GM23338 (cell line): ENCODE measurements around the gene SGK1. TPM values are rescaled to one million over a fixed set of nuclear protein-coding genes. Genes with fewer than 3 reads are reported as not detected.
A peak's percentile ranks its signal among the peaks of the same experiment; 100 is the strongest.

ENCODE experiments used
- ATAC-seq: fragments of 200-7000 bp; cut with Tn5 transposase; 3 replicates; pipeline ENCODE4 v1.9.1; 2020
- DNase-seq: peaks from one replicate; pipeline ENCODE4 v3.0.0-alpha.2; 2015; ENCODE audit warnings: low spot score
- H2AFZ ChIP-seq: fragments of 200-600 bp; sonication (generic); 2 replicates; pipeline ENCODE4 v1.8.0; 2016; ENCODE audit warnings: antibody characterized with exemption, mild to moderate bottlenecking, moderate library complexity
- H3F3A ChIP-seq: fragments of 200-600 bp; sonication (generic); replicated peaks from 2 replicates; pipeline ENCODE4 v1.8.0; 2017; ENCODE audit warnings: antibody characterized with exemption, mixed run types, low read depth
- H3K27ac ChIP-seq: fragments of 200-600 bp; sonication (generic); 2 replicates; pipeline ENCODE4 v1.6.1; 2016; ENCODE audit warnings: low read depth
- H3K27me3 ChIP-seq: fragments of 200-600 bp; sonication (generic); 2 replicates; pipeline ENCODE4 v1.8.0; 2016; ENCODE audit warnings: mild to moderate bottlenecking, mixed run types, moderate library complexity; ENCODE audit not compliant: insufficient read depth
- H3K36me3 ChIP-seq: fragments of 200-600 bp; sonication (generic); 2 replicates; pipeline ENCODE4 v1.8.0; 2016; ENCODE audit warnings: mild to moderate bottlenecking; ENCODE audit not compliant: insufficient read depth
- H3K4me1 ChIP-seq: fragments of 200-600 bp; sonication (generic); 2 replicates; pipeline ENCODE4 v1.8.0; 2016; ENCODE audit warnings: mild to moderate bottlenecking, moderate library complexity; ENCODE audit not compliant: insufficient read depth
- H3K4me2 ChIP-seq: fragments of 200-600 bp; sonication (generic); 2 replicates; pipeline ENCODE4 v1.7.1; 2017; ENCODE audit warnings: mixed run types
- H3K4me3 ChIP-seq: fragments of 200-600 bp; sonication (generic); 2 replicates; pipeline ENCODE4 v1.6.1; 2016; ENCODE audit warnings: mixed run types
- H3K79me2 ChIP-seq: fragments of 200-600 bp; sonication (generic); replicated peaks from 2 replicates; pipeline ENCODE4 v1.8.0; 2017; ENCODE audit warnings: mild to moderate bottlenecking; ENCODE audit not compliant: insufficient read depth
- H3K9me2 ChIP-seq: fragments of 200-600 bp; sonication (generic); 2 replicates; pipeline ENCODE4 v1.8.0; 2017; ENCODE audit not compliant: insufficient read depth
- H4K20me1 ChIP-seq: fragments of 200-600 bp; sonication (generic); replicated peaks from 2 replicates; pipeline ENCODE4 v1.8.0; 2017; ENCODE audit warnings: mild to moderate bottlenecking; ENCODE audit not compliant: insufficient read depth
- H3K27ac Mint-ChIP-seq: 2 replicates; pipeline ENCODE4 v1.8.0; 2020; ENCODE audit warnings: inconsistent platforms, mild to moderate bottlenecking, moderate library complexity, mixed read lengths
- H3K27me3 Mint-ChIP-seq: 3 replicates; pipeline ENCODE4 v1.8.0; 2022; ENCODE audit warnings: low read depth, mild to moderate bottlenecking, moderate library complexity, mixed read lengths, inconsistent platforms; ENCODE audit not compliant: insufficient read depth, poor library complexity
- H3K36me3 Mint-ChIP-seq: 3 replicates; pipeline ENCODE4 v1.8.0; 2021; ENCODE audit warnings: low read depth, mild to moderate bottlenecking, inconsistent platforms, moderate library complexity, mixed read lengths
- H3K4me1 Mint-ChIP-seq: 3 replicates; pipeline ENCODE4 v1.8.0; 2020; ENCODE audit warnings: mild to moderate bottlenecking, inconsistent platforms, mixed read lengths
- H3K4me3 Mint-ChIP-seq: 3 replicates; pipeline ENCODE4 v1.8.0; 2021; ENCODE audit warnings: moderate library complexity, mild to moderate bottlenecking, inconsistent platforms, mixed read lengths
- H3K9me3 Mint-ChIP-seq: 3 replicates; pipeline ENCODE4 v1.8.0; 2020; ENCODE audit warnings: moderate library complexity, mild to moderate bottlenecking, inconsistent platforms, mixed read lengths
- CREB1 ChIP-seq: fragments of 250-450 bp; sonication (Bioruptor Pico); IDR thresholded peaks from 2 replicates; pipeline ENCODE4 v1.5.0; 2020; ENCODE audit warnings: low read depth, mild to moderate bottlenecking, moderate library complexity
- EZH2 ChIP-seq: fragments of 200-600 bp; sonication (generic); IDR thresholded peaks from one replicate; pipeline ENCODE4 v1.8.0; 2017; ENCODE audit warnings: antibody characterized with exemption, mild to moderate bottlenecking, low read depth; ENCODE audit not compliant: unreplicated experiment
- EZH2phosphoT487 ChIP-seq: fragments of 200-600 bp; sonication (generic); IDR thresholded peaks from one replicate; pipeline ENCODE4 v1.8.1; 2018; ENCODE audit warnings: antibody characterized with exemption; ENCODE audit not compliant: unreplicated experiment
- JUNB ChIP-seq: IDR thresholded peaks from one replicate; pipeline ENCODE4 v1.6.1; 2016; ENCODE audit warnings: antibody characterized with exemption; ENCODE audit not compliant: unreplicated experiment
- NANOG ChIP-seq: IDR thresholded peaks from 2 replicates; pipeline ENCODE4 v1.6.1; 2016; ENCODE audit warnings: antibody characterized with exemption, borderline replicate concordance
- POLR2AphosphoS5 ChIP-seq: IDR thresholded peaks from 2 replicates; pipeline ENCODE4 v1.6.1; 2016; ENCODE audit warnings: antibody characterized with exemption, low read depth
- STAT1 ChIP-seq: IDR thresholded peaks from one replicate; pipeline ENCODE4 v1.6.1; 2016; ENCODE audit warnings: antibody characterized with exemption; ENCODE audit not compliant: unreplicated experiment
- ZNF114 ChIP-seq: fragments of 250-450 bp; sonication (Bioruptor Pico); IDR thresholded peaks from 2 replicates; pipeline ENCODE4 v1.5.0; 2020; ENCODE audit warnings: mild to moderate bottlenecking, moderate library complexity
- ZNF331 ChIP-seq: fragments of 250-450 bp; sonication (Bioruptor Pico); IDR thresholded peaks from 2 replicates; pipeline ENCODE4 v1.5.0; 2020; ENCODE audit warnings: low read depth, mild to moderate bottlenecking, moderate library complexity
- polyA plus RNA-seq: library from polyadenylated mRNA; unstranded; fragments of >200 nt; fragmentation: Nextera tagmentation; extraction: Ambion mirVana; gene quantifications from 2 replicates; pipeline ENCODE4 v1.2.1, GENCODE V29; 2016
- total RNA-seq: library from RNA; depleted of rRNA; stranded (reverse); fragments of >200 nt; shearing (Covaris generic); gene quantifications from 2 replicates; pipeline ENCODE4 v1.2.3, GENCODE V29; 2014
- TF ChIP-seq, protein P1 (sequence below), 2 experiments: fragments of 200-600 bp in 1 of 2; sonication (generic) in 1 of 2; conservative IDR thresholded peaks; 2 replicates each; pipeline versions ENCODE4 v1.5.1 to v1.6.1; 2016 to 2017; ENCODE audit warnings: antibody characterized with exemption in 2 of 2, low read depth in 2 of 2, mild to moderate bottlenecking in 2 of 2, moderate library complexity in 1 of 2
- TF ChIP-seq, protein P2 (sequence below): fragments of 250-450 bp; sonication (Bioruptor Pico); IDR thresholded peaks from 2 replicates; pipeline ENCODE4 v1.5.0; 2020; ENCODE audit warnings: mild to moderate bottlenecking, moderate library complexity

The SGK1 gene
- total and polyA plus RNA-seq, 2 experiments from 2014 or later, result 16.3 to 37.2 TPM

DNA sequence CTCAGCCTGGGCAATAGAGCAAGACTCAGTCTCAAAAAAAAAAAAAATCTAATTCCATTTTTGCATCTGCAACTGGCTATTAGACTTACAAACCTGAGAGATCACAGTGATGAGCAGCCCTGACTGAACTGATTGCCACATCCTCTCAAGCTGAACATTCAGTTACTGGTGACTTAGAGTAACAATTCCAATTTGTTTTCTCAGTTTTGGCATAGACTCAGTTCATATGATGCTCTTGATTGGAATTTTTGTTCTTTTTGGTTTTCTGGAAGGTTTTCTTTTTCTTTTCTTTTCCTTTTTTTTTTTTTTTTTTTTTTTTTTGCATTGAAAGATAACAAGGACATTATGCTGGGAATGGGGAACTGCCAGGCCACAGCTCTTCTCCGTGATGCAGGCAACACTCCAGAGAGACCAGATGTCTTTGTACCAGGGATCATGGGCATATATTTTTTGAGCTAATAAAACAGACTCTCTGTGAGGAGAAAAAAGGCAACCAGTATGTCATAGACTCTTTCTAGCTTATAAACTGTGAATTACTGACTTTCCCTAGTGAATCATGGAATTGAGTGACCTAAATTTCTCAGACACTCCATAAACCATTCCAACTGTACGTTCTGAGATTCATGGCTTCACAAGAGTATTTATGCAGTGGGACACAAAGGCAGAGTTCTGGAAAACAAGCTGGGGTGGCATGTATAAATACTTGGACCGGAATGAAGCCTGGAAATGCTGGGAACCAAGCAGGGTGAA is 179.5 kb downstream of the SGK1 start:
- DNase-seq (no peak), ATAC-seq (no peak)
- Histone ChIP-seq H3K4me3 (no peak overlapping the region), H3K79me2 (no peaks in the 10 kb centered on the region), H2AFZ (no peak overlapping the region), H3K27me3 (no peaks in the 10 kb centered on the region), H3K27ac (no peak overlapping the region), H3K36me3 (no peaks in the 10 kb centered on the region), H3K4me2 (no peak overlapping the region), H3F3A (no peaks in the 10 kb centered on the region), H3K9me2 (no peaks in the 10 kb centered on the region), H3K4me1 (no peaks in the 10 kb centered on the region), H4K20me1 (no peaks in the 10 kb centered on the region)
- Mint-ChIP-seq H3K27me3 (no peaks in the 10 kb centered on the region), H3K4me3 (no peak overlapping the region), H3K4me1 (no peaks in the 10 kb centered on the region), H3K36me3 (no peaks in the 10 kb centered on the region), H3K27ac (no peak overlapping the region), H3K9me3 (no peaks in the 10 kb centered on the region; the same call in 2 of the 3 replicates)
- no peak for TF ChIP-seq JUNB

GRCh38 chr6:134134654-134135053 is 183.3 kb downstream of the SGK1 start:
- Histone ChIP-seq H3K4me1 (no peaks in the 10 kb centered on the region), H3K79me2 (no peaks in the 10 kb centered on the region), H2AFZ (peak overlapping the region; percentile 49; the same call in 1 of the 2 replicates), H3K4me2 (no peak overlapping the region), H3F3A (no peaks in the 10 kb centered on the region), H3K36me3 (no peaks in the 10 kb centered on the region), H3K9me2 (no peaks in the 10 kb centered on the region), H3K27ac (no peak overlapping the region), H4K20me1 (no peaks in the 10 kb centered on the region), H3K4me3 (no peak overlapping the region), H3K27me3 (no peaks in the 10 kb centered on the region)
- no peaks in the 10 kb centered on the region for H3K27me3 Mint-ChIP-seq
- no peaks in the 10 kb centered on the region for H3K4me1 Mint-ChIP-seq
- H3K36me3 Mint-ChIP-seq, result peaks cover 3% of the 10 kb centered on the region; the same call in 1 of the 3 replicates
- H3K9me3 Mint-ChIP-seq, result peaks cover 3% of the 10 kb centered on the region; the same call in 2 of the 3 replicates
- H3K4me3 Mint-ChIP-seq, result no peak overlapping the region
- H3K27ac Mint-ChIP-seq, result no peak overlapping the region
- DNase-seq (no peak), ATAC-seq (no peak)
- TF ChIP-seq CREB1 (CRISPR knock-in tag), result no peak
- TF ChIP-seq, protein P1, sequence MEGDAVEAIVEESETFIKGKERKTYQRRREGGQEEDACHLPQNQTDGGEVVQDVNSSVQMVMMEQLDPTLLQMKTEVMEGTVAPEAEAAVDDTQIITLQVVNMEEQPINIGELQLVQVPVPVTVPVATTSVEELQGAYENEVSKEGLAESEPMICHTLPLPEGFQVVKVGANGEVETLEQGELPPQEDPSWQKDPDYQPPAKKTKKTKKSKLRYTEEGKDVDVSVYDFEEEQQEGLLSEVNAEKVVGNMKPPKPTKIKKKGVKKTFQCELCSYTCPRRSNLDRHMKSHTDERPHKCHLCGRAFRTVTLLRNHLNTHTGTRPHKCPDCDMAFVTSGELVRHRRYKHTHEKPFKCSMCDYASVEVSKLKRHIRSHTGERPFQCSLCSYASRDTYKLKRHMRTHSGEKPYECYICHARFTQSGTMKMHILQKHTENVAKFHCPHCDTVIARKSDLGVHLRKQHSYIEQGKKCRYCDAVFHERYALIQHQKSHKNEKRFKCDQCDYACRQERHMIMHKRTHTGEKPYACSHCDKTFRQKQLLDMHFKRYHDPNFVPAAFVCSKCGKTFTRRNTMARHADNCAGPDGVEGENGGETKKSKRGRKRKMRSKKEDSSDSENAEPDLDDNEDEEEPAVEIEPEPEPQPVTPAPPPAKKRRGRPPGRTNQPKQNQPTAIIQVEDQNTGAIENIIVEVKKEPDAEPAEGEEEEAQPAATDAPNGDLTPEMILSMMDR (conservative IDR thresholded peaks at IDR 0.05; ENCODE audit: low read depth in 2 of 2), result no peak
- TF ChIP-seq, protein P2, sequence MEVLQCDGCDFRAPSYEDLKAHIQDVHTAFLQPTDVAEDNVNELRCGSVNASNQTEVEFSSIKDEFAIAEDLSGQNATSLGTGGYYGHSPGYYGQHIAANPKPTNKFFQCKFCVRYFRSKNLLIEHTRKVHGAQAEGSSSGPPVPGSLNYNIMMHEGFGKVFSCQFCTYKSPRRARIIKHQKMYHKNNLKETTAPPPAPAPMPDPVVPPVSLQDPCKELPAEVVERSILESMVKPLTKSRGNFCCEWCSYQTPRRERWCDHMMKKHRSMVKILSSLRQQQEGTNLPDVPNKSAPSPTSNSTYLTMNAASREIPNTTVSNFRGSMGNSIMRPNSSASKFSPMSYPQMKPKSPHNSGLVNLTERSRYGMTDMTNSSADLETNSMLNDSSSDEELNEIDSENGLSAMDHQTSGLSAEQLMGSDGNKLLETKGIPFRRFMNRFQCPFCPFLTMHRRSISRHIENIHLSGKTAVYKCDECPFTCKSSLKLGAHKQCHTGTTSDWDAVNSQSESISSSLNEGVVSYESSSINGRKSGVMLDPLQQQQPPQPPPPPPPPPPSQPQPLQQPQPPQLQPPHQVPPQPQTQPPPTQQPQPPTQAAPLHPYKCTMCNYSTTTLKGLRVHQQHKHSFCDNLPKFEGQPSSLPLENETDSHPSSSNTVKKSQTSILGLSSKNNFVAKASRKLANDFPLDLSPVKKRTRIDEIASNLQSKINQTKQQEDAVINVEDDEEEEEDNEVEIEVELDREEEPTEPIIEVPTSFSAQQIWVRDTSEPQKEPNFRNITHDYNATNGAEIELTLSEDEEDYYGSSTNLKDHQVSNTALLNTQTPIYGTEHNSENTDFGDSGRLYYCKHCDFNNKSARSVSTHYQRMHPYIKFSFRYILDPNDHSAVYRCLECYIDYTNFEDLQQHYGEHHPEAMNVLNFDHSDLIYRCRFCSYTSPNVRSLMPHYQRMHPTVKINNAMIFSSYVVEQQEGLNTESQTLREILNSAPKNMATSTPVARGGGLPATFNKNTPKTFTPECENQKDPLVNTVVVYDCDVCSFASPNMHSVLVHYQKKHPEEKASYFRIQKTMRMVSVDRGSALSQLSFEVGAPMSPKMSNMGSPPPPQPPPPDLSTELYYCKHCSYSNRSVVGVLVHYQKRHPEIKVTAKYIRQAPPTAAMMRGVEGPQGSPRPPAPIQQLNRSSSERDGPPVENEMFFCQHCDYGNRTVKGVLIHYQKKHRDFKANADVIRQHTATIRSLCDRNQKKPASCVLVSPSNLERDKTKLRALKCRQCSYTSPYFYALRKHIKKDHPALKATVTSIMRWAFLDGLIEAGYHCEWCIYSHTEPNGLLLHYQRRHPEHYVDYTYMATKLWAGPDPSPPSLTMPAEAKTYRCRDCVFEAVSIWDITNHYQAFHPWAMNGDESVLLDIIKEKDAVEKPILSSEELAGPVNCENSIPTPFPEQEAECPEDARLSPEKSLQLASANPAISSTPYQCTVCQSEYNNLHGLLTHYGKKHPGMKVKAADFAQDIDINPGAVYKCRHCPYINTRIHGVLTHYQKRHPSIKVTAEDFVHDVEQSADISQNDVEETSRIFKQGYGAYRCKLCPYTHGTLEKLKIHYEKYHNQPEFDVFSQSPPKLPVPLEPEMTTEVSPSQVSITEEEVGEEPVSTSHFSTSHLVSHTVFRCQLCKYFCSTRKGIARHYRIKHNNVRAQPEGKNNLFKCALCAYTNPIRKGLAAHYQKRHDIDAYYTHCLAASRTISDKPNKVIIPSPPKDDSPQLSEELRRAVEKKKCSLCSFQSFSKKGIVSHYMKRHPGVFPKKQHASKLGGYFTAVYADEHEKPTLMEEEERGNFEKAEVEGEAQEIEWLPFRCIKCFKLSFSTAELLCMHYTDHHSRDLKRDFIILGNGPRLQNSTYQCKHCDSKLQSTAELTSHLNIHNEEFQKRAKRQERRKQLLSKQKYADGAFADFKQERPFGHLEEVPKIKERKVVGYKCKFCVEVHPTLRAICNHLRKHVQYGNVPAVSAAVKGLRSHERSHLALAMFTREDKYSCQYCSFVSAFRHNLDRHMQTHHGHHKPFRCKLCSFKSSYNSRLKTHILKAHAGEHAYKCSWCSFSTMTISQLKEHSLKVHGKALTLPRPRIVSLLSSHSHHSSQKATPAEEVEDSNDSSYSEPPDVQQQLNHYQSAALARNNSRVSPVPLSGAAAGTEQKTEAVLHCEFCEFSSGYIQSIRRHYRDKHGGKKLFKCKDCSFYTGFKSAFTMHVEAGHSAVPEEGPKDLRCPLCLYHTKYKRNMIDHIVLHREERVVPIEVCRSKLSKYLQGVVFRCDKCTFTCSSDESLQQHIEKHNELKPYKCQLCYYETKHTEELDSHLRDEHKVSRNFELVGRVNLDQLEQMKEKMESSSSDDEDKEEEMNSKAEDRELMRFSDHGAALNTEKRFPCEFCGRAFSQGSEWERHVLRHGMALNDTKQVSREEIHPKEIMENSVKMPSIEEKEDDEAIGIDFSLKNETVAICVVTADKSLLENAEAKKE, result no peak
- no peak for TF ChIP-seq NANOG
- TF ChIP-seq ZNF331 (CRISPR knock-in tag), result no peak
- TF ChIP-seq EZH2, result no peak
- TF ChIP-seq JUNB, result no peak
- TF ChIP-seq EZH2phosphoT487, result no peak
- no peak for TF ChIP-seq POLR2AphosphoS5
- TF ChIP-seq ZNF114, result no peak
- TF ChIP-seq STAT1, result no peak
